Measurements from ENCODE around the gene PDLIM1. TPM values are rescaled to one million over a fixed set of nuclear protein-coding genes. Genes with fewer than 3 reads are reported as not detected.

The PDLIM1 gene
- total and polyA plus RNA-seq, 12 donors: 0.89 to 63.3 (median 31.2) TPM

DNA sequence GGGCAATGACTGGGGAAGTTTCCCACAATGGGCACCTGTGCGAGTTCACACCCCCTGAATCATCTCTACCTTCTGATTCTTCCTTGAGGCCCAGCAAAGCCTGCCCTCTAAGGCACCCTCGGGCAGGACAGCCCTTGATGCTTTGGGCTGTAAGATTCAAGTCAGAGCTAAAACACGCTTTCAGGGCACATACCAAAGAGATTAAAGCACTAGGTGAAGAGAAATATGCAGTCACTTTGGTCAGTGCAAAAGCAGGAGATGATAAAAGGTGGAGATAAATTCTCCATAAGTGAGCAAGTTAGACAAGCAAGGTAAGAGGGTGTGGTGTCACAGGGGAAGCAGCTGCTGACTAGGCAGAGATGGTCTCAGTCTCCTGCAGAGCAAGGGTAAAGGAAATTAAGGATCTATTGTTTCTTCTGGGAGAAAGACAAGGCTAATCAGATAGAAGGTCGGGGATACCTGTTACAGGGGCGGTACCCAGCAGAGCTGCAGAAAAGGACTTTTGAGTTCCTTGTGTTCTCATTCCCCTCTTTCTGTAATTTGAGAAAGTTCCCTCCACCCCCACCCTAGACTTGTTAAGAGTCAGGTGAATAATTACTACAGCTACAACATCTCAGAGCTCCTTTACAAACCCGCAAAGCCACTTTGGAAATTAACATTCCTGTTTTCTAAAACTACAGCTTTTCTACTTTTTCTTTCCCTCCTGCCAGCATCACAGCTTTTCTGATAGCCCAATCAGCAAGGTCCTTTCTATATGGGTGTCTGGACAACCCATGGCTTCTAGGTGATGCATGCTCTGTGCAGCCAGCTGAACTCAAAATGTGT is 26.4 kb downstream of the PDLIM1 start:
- WGBS, 4 donors: 67 to 89% (median 78%) methylated on average over 5 to 6 of the region's 6 CpGs
- Histone ChIP-seq H3K27me3 (no peaks in the 10 kb centered on the region), H3K27ac (no peak overlapping the region), H3K9me3 (replicated peaks in 1 of 3) (no peaks in the 10 kb centered on the region), H3K4me1 (replicated peaks in 1 of 2) (peaks cover 3 to 16% of the 10 kb centered on the region in 2 donors), H3K4me3 (no peak overlapping the region), H3K36me3 (replicated peaks in 1 of 2) (peaks cover 0 to under 1% of the 10 kb centered on the region in 2 donors)
- intact Hi-C loops (cut with DNase I): no loop called here
- no peak for TF ChIP-seq POLR2A (IDR thresholded peaks at IDR 0.05)
- TF ChIP-seq, protein P1, sequence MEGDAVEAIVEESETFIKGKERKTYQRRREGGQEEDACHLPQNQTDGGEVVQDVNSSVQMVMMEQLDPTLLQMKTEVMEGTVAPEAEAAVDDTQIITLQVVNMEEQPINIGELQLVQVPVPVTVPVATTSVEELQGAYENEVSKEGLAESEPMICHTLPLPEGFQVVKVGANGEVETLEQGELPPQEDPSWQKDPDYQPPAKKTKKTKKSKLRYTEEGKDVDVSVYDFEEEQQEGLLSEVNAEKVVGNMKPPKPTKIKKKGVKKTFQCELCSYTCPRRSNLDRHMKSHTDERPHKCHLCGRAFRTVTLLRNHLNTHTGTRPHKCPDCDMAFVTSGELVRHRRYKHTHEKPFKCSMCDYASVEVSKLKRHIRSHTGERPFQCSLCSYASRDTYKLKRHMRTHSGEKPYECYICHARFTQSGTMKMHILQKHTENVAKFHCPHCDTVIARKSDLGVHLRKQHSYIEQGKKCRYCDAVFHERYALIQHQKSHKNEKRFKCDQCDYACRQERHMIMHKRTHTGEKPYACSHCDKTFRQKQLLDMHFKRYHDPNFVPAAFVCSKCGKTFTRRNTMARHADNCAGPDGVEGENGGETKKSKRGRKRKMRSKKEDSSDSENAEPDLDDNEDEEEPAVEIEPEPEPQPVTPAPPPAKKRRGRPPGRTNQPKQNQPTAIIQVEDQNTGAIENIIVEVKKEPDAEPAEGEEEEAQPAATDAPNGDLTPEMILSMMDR (IDR thresholded peaks at IDR 0.05): no peak
- no peak for DNase-seq

DNA sequence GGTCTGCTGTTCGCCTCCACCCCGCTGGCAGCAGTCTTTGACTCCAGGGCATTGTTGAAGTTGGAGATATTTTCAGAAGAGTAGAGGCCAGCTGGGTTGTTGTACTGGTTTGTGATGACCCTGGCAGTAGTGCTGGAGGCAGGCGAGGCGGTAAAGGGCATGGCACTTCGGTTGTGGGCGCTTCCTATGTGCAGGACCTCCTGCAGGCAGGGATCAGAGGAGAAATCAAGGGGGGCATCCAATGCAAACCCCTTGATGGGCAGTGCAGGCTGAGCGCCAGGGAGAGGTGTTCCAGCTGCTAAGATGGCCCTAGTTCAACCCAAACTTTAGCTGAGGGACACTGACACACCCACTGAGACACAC is 27.0 kb downstream of the PDLIM1 start:
- Histone ChIP-seq H3K4me1 (replicated peaks in 1 of 2) (peaks cover 3 to 16% of the 10 kb centered on the region in 2 donors), H3K36me3 (replicated peaks in 1 of 2) (peaks cover 0 to 6% of the 10 kb centered on the region in 2 donors), H3K4me3 (no peak overlapping the region), H3K27me3 (no peaks in the 10 kb centered on the region), H3K27ac (no peak overlapping the region), H3K9me3 (replicated peaks in 1 of 3) (no peaks in the 10 kb centered on the region)
- WGBS, 4 donors: 80 to 97% (median 90%) methylated on average over 6 to 7 of the region's 7 CpGs
- intact Hi-C loops (cut with DNase I): no loop called here
- no peak for DNase-seq
- TF ChIP-seq POLR2A (IDR thresholded peaks at IDR 0.05): no peak
- TF ChIP-seq, protein P1 (IDR thresholded peaks at IDR 0.05): no peak

DNA sequence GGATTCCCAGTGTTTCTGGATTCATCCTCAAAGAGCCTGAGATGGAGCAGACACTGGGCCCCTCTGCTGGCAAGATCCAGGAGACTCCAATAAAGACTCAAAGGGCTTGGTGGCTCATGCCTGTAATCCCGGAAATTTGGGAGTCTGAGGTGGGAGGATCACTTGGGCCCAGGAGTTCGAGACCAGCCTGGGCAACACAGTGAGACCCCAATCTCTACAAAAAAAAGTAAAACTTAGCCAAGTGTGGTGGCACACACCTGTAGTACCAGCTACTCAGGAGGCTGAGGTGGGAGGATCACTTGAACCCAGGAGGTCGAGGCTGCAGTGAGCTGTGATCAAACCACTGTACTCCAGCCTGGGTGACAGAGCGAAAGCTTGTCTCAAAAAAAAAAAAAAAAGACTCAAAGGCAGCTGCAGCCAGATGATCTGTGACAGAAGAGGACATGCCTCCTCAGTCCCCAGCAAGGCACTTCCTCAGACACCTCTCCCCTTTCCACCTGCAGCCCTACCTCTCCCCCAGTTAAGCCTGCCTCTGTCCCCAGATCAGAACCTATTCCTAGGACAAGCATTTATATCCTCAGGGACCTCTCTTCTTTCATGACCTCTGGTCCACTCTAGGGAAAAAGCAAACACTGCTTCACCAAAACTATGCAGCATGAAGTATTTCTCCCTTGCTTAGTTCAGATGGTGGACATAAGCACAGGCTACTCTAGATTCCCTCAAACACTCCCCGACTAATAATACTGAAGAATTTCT is 27.9 kb downstream of the PDLIM1 start:
- peaks cover 0 to 6% of the 10 kb centered on the region in 2 donors for H3K36me3 ChIP-seq (replicated peaks in 1 of 2)
- H3K27me3 ChIP-seq: no peaks in the 10 kb centered on the region
- H3K27ac ChIP-seq: no peak overlapping the region
- 67 to 75% (median 71%) methylated on average over 5 of the region's 5 CpGs for WGBS, 4 donors
- H3K4me3 ChIP-seq: no peak overlapping the region
- H3K4me1 ChIP-seq (replicated peaks in 1 of 2): peaks cover 1 to 16% of the 10 kb centered on the region in 2 donors
- no peak for TF ChIP-seq POLR2A (IDR thresholded peaks at IDR 0.05)
- TF ChIP-seq, protein P1 (IDR thresholded peaks at IDR 0.05): no peak
- intact Hi-C loops (cut with DNase I): no loop called here
- no peaks in the 10 kb centered on the region for H3K9me3 ChIP-seq (replicated peaks in 1 of 3)
- DNase-seq: no peak

DNA sequence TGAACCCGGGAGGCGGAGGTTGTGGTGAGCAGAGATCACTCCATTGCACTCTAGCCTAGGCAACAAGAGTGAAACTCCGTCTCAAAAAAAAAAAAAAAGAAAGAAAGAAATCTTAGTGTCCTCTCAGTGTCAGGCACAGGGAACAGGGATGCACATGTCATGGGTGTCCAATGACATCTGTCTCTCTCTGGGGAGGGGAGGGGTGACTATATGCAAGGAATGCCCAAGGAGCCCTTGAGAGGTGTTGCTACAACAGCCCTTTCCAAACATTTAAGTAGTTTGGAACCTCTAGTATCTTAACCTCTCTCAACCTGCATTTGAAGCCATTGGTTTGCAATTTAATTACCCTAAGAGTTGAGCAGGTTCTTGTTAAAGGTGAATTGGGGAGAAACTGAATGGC is 28.9 kb downstream of the PDLIM1 start:
- Histone ChIP-seq H3K4me3 (no peak overlapping the region), H3K27ac (no peak overlapping the region), H3K4me1 (replicated peaks in 1 of 2) (peaks cover 0 to 15% of the 10 kb centered on the region in 2 donors), H3K27me3 (no peaks in the 10 kb centered on the region), H3K9me3 (replicated peaks in 1 of 3) (no peaks in the 10 kb centered on the region), H3K36me3 (replicated peaks in 1 of 2) (peaks cover 0 to 6% of the 10 kb centered on the region in 2 donors)
- intact Hi-C loops (cut with DNase I): no loop called here
- DNase-seq: no peak
- TF ChIP-seq, protein P1 (IDR thresholded peaks at IDR 0.05): no peak
- TF ChIP-seq POLR2A (IDR thresholded peaks at IDR 0.05): no peak
- WGBS, 4 donors: 82 to 98% (median 87%) methylated on average over 3 of the region's 3 CpGs

All from adrenal gland (tissue), 12 donors.